Measurements from ENCODE around the gene FXYD2.

FXYD2 gene

DNA sequence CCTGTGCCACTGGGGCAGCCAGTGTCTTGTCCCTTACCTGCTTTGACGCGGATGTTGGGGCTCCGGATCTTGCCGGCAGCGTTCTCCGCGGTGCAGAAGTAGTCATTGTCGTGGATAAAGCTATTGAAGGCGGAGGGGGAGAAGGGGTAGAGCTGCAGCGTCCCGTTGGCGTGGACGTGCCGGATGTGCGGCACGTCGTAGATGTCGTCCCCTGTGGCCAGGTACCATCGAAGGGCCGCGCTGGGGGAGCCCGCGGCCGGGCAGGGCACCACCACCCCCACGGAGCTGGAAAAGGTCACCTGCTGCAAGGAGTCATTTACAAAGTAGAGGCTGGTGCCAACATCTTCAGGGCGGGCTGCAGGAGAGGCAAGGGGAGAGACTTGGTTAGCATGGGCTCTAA lies 44.1 kb downstream of the FXYD2 start:
- no peak overlapping the region for H3K27ac ChIP-seq
- no peak for TF ChIP-seq ZFX (IDR thresholded peaks at IDR 0.05)
- TF ChIP-seq CTCF (conservative IDR thresholded peaks at IDR 0.05), result no peak

DNA sequence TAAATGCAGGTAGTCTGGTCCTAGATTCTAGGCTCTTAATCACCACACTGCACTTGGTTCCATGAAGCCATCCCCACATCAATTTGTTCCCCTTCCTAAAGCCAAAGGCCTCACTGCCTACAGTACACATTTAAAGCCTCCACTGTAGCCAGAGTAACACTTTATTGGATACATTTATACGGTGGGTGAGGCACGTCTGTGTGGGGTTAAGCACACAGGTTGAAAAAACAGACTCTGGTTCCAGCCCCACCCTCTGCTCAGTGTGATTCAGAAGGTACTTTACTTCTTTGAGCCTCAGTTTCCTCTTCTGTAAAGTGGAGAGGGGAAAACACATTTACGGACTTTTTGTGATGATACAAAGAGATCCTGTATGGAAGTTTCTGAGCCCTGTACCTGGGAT lies 50.0 kb downstream of the FXYD2 start:
- TF ChIP-seq CTCF (conservative IDR thresholded peaks at IDR 0.05) (no peak), ZFX (IDR thresholded peaks at IDR 0.05) (no peak)
- H3K27ac ChIP-seq, result no peak overlapping the region

DNA sequence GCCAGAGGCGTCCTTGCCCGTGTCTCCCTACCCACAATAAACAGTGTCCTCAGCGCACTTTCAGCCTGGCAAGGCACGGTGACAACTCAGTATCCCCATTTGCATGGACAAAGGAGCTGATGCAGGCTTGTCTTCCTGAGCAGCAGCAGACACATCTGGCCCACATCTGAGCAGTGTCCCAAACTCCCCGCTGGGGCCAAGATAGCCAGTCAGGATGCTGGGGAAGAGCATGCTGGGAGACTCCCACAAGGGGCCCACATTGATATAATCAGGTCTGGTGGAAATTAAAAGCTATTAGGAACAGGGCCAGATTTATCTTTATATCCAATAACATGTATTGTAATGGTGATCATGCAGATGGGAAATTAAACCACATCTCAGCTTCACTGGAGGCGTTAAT lies 52.2 kb downstream of the FXYD2 start:
- TF ChIP-seq ZFX (IDR thresholded peaks at IDR 0.05) (no peak), CTCF (conservative IDR thresholded peaks at IDR 0.05) (no peak)
- H3K27ac ChIP-seq, result no peak overlapping the region

DNA sequence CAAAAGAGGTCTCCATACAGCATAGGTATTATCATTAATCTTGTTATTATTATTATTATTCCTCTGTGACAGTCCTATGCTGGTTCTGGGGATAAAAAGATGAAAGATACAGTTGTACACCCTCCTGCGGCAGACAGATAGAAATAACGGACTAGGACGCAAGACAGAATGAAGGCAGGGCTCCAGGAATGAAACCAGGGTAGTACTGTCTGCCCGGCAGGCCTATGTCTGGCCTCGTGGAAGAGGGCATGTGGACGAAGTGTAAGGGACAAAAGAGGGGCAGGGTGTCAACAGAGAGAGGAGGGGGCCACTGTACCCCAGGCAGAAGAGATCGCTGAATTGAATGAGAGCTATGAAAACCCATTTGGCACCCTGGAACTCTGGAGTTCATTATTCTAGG lies 52.7 kb downstream of the FXYD2 start:
- TF ChIP-seq CTCF (conservative IDR thresholded peaks at IDR 0.05) (no peak), ZFX (IDR thresholded peaks at IDR 0.05) (no peak)
- no peak overlapping the region for H3K27ac ChIP-seq

DNA sequence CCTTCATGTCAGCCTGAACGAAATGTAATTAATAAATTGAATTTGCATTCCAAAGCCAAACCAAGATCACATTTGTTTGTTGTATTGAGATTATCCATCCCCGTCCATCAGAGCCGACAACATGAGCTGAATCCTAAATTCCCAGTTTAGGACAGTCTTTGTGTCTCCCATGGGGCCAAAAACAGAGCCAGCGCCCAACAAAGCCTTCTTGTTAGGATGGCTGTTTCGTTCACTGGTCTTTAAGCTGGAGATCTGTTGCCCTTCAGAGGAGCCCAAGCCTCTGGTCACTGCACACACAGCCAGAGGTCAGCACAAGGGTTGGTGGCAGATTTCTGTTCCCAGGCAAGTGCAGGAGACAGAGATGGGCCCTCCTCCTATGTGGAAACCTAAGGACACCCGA lies 53.3 kb downstream of the FXYD2 start:
- H3K27ac ChIP-seq, result no peak overlapping the region
- TF ChIP-seq CTCF (conservative IDR thresholded peaks at IDR 0.05) (no peak), ZFX (IDR thresholded peaks at IDR 0.05) (no peak)

DNA sequence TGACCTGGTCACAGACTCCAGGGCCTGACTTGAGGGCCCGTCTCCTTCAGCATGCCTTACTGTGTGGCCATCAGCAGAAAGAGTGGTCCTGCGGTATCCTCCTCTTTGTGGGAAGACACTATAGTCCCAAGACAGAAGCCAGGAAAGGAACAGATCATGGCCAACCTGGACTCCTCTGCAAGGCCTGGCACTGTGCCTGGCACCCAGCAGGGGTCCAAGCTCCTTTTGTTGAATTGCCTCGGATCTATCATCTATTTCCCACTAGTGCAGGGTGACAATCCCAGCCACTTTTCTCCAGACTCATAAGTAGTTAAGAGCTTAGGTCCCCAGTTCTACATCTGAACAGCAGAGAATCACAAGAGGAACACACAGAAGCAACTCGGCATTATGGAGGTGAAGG lies 54.5 kb downstream of the FXYD2 start:
- TF ChIP-seq CTCF (conservative IDR thresholded peaks at IDR 0.05) (no peak), ZFX (IDR thresholded peaks at IDR 0.05) (no peak)

More for the DNA sequence above, 54.5 kb downstream of the FXYD2 start:
- no peak overlapping the region for H3K27ac ChIP-seq
